ENCODE data around the gene CMTM8.

CMTM8 gene

DNA sequence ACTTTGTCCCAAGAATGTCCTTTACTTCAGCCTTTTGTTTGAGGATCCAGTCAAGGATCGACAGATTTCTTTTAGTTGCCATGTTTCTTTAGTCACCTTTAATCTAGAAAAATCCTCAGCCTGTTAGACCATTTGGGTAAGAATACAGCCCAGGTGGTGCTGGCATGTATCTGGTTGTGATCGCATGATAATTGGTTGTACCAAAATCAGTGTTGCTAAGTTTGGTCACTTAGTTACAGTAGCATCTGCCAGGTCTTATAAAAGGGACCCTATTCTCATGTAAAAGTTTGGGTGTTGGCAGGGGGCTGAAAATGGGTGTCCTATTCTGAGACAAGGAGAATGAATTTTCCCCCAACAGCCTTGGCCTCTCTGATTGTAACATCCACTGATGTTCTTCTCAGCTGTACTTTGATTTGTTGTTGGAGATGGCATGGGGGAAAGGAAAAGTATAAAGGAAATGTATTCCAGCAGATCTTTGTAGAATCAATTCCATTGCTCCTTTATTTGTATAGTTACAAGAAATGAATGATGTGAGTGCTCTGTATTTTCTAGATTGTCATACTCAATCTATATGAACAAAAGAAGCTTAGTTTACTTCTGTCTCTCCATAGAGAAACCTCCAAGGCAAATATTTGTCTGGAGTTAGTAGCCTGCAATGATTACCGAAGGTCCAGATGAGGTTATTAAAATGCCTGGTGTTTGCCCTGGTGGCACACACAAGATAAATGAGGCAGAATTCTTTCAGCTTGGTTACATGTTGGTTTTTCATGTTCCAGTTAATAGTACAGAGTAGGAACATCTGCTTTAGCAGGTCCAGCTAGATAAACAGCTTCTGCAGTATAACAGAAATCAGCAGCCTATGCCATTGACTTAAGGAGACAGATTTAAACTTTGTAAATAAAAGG lies 65.7 kb downstream of the CMTM8 start:
- Histone ChIP-seq H3K27me3 (ENCODE audit: control insufficient read depth, insufficient read depth, low read length, poor library complexity, severe bottlenecking) (no peaks in the 10 kb centered on the region), H3K9me3 (ENCODE audit: control insufficient read depth, low read length) (no peaks in the 10 kb centered on the region), H3K4me3 (ENCODE audit: insufficient read depth, low read depth, low read length) (no peak overlapping the region), H3K4me1 (ENCODE audit: control insufficient read depth, insufficient read depth, low read length) (peaks cover 6% of the 10 kb centered on the region), H3K36me3 (ENCODE audit: control insufficient read depth, insufficient read depth, low read length) (no peaks in the 10 kb centered on the region), H3K27ac (ENCODE audit: insufficient read depth, low read depth, low read length, poor library complexity, severe bottlenecking) (no peak overlapping the region)
- WGBS, 2 experiments: 86 to 93% methylated on average over 3 of the region's 3 CpGs

DNA sequence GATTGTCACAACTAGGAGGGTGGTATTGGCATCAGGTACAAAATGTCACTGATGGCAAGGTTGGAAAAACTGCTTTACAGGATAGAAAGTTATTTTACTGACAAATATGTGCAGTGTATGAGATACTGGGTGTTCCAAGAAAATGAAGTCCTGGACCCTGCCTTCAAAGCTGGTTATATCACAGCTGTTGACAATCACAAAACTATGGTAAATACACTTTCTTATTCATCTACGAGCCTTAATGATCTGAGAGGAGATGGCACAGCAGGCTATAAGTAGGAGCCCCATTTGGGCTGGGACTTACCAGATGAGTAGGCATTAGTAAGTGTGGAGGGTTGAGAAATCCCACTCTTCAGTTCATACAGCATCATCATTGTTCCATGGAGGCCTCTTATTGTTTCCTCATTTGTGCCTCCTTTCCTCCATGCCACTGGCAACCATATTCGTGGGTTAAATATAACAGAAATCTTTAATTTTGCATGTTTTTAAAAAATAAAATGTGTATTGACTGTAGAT lies 66.9 kb downstream of the CMTM8 start:
- no peaks in the 10 kb centered on the region for H3K27me3 ChIP-seq (ENCODE audit: control insufficient read depth, insufficient read depth, low read length, poor library complexity, severe bottlenecking)
- no peaks in the 10 kb centered on the region for H3K36me3 ChIP-seq (ENCODE audit: control insufficient read depth, insufficient read depth, low read length)
- peaks cover 6% of the 10 kb centered on the region for H3K4me1 ChIP-seq (ENCODE audit: control insufficient read depth, insufficient read depth, low read length)
- no peaks in the 10 kb centered on the region for H3K9me3 ChIP-seq (ENCODE audit: control insufficient read depth, low read length)
- no peak overlapping the region for H3K4me3 ChIP-seq (ENCODE audit: insufficient read depth, low read depth, low read length)
- 83 to 88% methylated on average over 1 to 2 of the region's 2 CpGs for WGBS, 2 experiments
- H3K27ac ChIP-seq (ENCODE audit: insufficient read depth, low read depth, low read length, poor library complexity, severe bottlenecking): no peak overlapping the region

DNA sequence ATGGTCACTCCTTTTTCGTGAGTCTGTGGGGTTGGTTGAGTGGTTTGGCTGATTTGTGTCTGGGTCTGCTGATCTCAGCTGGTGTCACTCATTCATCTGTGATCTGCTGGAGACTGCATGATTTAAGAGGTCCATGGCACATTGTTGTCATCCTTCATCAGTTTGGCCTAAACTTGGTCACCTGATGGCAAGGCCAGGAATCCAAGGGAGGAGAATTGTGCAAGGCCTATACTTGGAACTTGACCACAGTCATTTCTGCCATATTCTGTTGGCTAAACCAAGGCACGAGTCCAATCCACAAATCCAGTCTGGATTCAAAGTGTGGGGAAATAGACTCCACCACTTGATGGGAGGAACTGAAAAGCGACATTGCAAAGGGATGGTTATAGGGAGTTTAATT lies 67.6 kb downstream of the CMTM8 start:
- Histone ChIP-seq H3K27ac (ENCODE audit: insufficient read depth, low read depth, low read length, poor library complexity, severe bottlenecking) (no peak overlapping the region), H3K27me3 (ENCODE audit: control insufficient read depth, insufficient read depth, low read length, poor library complexity, severe bottlenecking) (no peaks in the 10 kb centered on the region), H3K4me1 (ENCODE audit: control insufficient read depth, insufficient read depth, low read length) (peaks cover 6% of the 10 kb centered on the region), H3K36me3 (ENCODE audit: control insufficient read depth, insufficient read depth, low read length) (no peaks in the 10 kb centered on the region), H3K9me3 (ENCODE audit: control insufficient read depth, low read length) (no peaks in the 10 kb centered on the region), H3K4me3 (ENCODE audit: insufficient read depth, low read depth, low read length) (no peak overlapping the region)
- WGBS, 2 experiments: 97% methylated on average over 3 of the region's 3 CpGs

DNA sequence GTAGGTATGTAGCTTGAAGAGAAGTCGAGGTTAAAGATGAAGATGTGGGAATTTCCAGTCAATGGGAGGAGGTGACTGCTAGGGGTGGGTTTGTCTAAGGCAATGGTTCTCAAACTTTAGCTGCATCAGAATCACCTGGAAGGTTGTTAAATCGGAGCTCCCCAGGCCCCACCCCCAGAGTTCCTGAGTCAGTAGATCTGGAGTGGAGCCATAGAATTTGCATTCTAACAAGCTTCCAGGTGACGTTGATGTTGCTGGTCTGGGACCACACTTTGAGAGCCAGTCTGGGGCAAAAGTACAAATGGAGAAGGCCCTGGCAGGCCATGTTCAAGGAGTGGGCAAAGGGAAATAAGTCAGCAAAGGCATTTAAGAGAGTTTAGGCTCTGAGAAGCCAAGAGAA lies 69.1 kb downstream of the CMTM8 start:
- Histone ChIP-seq H3K4me1 (ENCODE audit: control insufficient read depth, insufficient read depth, low read length) (peaks cover 6% of the 10 kb centered on the region), H3K27me3 (ENCODE audit: control insufficient read depth, insufficient read depth, low read length, poor library complexity, severe bottlenecking) (no peaks in the 10 kb centered on the region), H3K36me3 (ENCODE audit: control insufficient read depth, insufficient read depth, low read length) (no peaks in the 10 kb centered on the region), H3K9me3 (ENCODE audit: control insufficient read depth, low read length) (no peaks in the 10 kb centered on the region), H3K4me3 (ENCODE audit: insufficient read depth, low read depth, low read length) (no peak overlapping the region), H3K27ac (ENCODE audit: insufficient read depth, low read depth, low read length, poor library complexity, severe bottlenecking) (no peak overlapping the region)
- WGBS, 2 experiments: 87 to 88% methylated on average over 3 of the region's 3 CpGs

- Histone ChIP-seq H3K27ac (ENCODE audit: insufficient read depth, low read depth, low read length, poor library complexity, severe bottlenecking) (no peak overlapping the region), H3K36me3 (ENCODE audit: control insufficient read depth, insufficient read depth, low read length) (no peaks in the 10 kb centered on the region), H3K4me3 (ENCODE audit: insufficient read depth, low read depth, low read length) (no peak overlapping the region), H3K9me3 (ENCODE audit: control insufficient read depth, low read length) (no peaks in the 10 kb centered on the region), H3K27me3 (ENCODE audit: control insufficient read depth, insufficient read depth, low read length, poor library complexity, severe bottlenecking) (no peaks in the 10 kb centered on the region), H3K4me1 (ENCODE audit: control insufficient read depth, insufficient read depth, low read length) (peaks cover 6% of the 10 kb centered on the region)
- WGBS, 2 experiments: 91 to 94% methylated on average over 3 to 4 of the region's 4 CpGs
These were observed 69.9 kb downstream of the CMTM8 start for GRCh38 chr3:32308378-32308777.

- H3K27me3 ChIP-seq (ENCODE audit: control insufficient read depth, insufficient read depth, low read length, poor library complexity, severe bottlenecking): no peaks in the 10 kb centered on the region
- no peaks in the 10 kb centered on the region for H3K4me1 ChIP-seq (ENCODE audit: control insufficient read depth, insufficient read depth, low read length)
- H3K4me3 ChIP-seq (ENCODE audit: insufficient read depth, low read depth, low read length): no peak overlapping the region
- H3K9me3 ChIP-seq (ENCODE audit: control insufficient read depth, low read length): no peaks in the 10 kb centered on the region
- 91 to 95% methylated on average over 5 of the region's 5 CpGs for WGBS, 2 experiments
- no peak overlapping the region for H3K27ac ChIP-seq (ENCODE audit: insufficient read depth, low read depth, low read length, poor library complexity, severe bottlenecking)
- no peaks in the 10 kb centered on the region for H3K36me3 ChIP-seq (ENCODE audit: control insufficient read depth, insufficient read depth, low read length)
These were observed 71.3 kb downstream of the CMTM8 start for GRCh38 chr3:32309654-32310242.

- H3K4me1 ChIP-seq (ENCODE audit: control insufficient read depth, insufficient read depth, low read length): no peaks in the 10 kb centered on the region
- no peak overlapping the region for H3K4me3 ChIP-seq (ENCODE audit: insufficient read depth, low read depth, low read length)
- WGBS, 2 experiments: 93 to 97% methylated on average over 5 of the region's 5 CpGs
- H3K9me3 ChIP-seq (ENCODE audit: control insufficient read depth, low read length): no peaks in the 10 kb centered on the region
- H3K36me3 ChIP-seq (ENCODE audit: control insufficient read depth, insufficient read depth, low read length): no peaks in the 10 kb centered on the region
- H3K27ac ChIP-seq (ENCODE audit: insufficient read depth, low read depth, low read length, poor library complexity, severe bottlenecking): no peak overlapping the region
- no peaks in the 10 kb centered on the region for H3K27me3 ChIP-seq (ENCODE audit: control insufficient read depth, insufficient read depth, low read length, poor library complexity, severe bottlenecking)
These were observed 71.9 kb downstream of the CMTM8 start for GRCh38 chr3:32310336-32310735.

- no peak overlapping the region for H3K4me3 ChIP-seq (ENCODE audit: insufficient read depth, low read depth, low read length)
- no peak overlapping the region for H3K27ac ChIP-seq (ENCODE audit: insufficient read depth, low read depth, low read length, poor library complexity, severe bottlenecking)
- no peaks in the 10 kb centered on the region for H3K27me3 ChIP-seq (ENCODE audit: control insufficient read depth, insufficient read depth, low read length, poor library complexity, severe bottlenecking)
- H3K9me3 ChIP-seq (ENCODE audit: control insufficient read depth, low read length): no peaks in the 10 kb centered on the region
- WGBS, 2 experiments: 93 to 95% methylated on average over 15 of the region's 15 CpGs
- no peaks in the 10 kb centered on the region for H3K4me1 ChIP-seq (ENCODE audit: control insufficient read depth, insufficient read depth, low read length)
- H3K36me3 ChIP-seq (ENCODE audit: control insufficient read depth, insufficient read depth, low read length): no peaks in the 10 kb centered on the region
These were observed 72.7 kb downstream of the CMTM8 start for GRCh38 chr3:32310918-32311839.

DNA sequence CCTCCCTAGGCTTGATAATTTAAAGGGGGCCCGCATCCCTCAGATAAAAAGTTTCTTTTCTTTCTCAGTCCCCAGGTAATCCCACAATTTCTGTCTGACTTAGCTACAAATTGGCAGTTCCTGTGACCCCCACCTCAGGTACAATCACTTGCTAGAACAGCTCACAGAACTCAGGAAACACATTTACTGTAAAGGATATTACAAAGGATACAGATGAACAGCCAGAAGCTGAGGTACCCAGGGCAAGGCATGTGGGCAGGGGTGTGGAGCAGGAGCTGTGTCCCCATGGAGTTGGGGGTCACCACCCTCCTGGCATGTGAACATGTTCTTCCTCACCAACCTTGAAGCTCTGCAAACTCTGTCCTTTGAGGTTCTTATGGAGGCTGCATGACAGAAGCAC lies 73.8 kb downstream of the CMTM8 start:
- no peaks in the 10 kb centered on the region for H3K9me3 ChIP-seq (ENCODE audit: control insufficient read depth, low read length)
- 95 to 98% methylated on average over 1 of the region's 1 CpG for WGBS, 2 experiments
- H3K27me3 ChIP-seq (ENCODE audit: control insufficient read depth, insufficient read depth, low read length, poor library complexity, severe bottlenecking): no peaks in the 10 kb centered on the region
- no peaks in the 10 kb centered on the region for H3K36me3 ChIP-seq (ENCODE audit: control insufficient read depth, insufficient read depth, low read length)
- H3K4me3 ChIP-seq (ENCODE audit: insufficient read depth, low read depth, low read length): no peak overlapping the region
- peaks cover 8% of the 10 kb centered on the region for H3K4me1 ChIP-seq (ENCODE audit: control insufficient read depth, insufficient read depth, low read length)
- no peak overlapping the region for H3K27ac ChIP-seq (ENCODE audit: insufficient read depth, low read depth, low read length, poor library complexity, severe bottlenecking)

DNA sequence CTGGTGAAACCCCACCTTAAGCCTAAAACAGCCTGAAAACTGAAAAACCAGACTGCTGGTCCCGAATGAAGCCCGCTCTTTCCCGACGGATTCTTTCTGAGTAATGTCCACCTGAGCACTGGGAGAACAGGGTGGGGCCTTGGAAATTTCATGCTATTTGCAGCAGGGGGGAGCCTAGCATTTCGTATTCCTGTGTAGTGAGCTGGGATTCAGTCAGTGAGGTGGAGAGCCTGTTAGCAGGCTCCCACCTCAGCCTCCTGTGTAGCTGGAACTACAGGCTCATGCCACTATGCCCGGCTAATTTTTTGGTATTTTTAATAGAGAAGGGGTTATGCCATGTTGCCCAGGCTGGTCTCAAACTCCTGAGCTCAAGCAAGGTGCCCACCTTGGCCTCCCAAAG lies 74.7 kb downstream of the CMTM8 start:
- no peaks in the 10 kb centered on the region for H3K9me3 ChIP-seq (ENCODE audit: control insufficient read depth, low read length)
- peaks cover 8% of the 10 kb centered on the region for H3K4me1 ChIP-seq (ENCODE audit: control insufficient read depth, insufficient read depth, low read length)
- H3K27me3 ChIP-seq (ENCODE audit: control insufficient read depth, insufficient read depth, low read length, poor library complexity, severe bottlenecking): no peaks in the 10 kb centered on the region
- no peak overlapping the region for H3K27ac ChIP-seq (ENCODE audit: insufficient read depth, low read depth, low read length, poor library complexity, severe bottlenecking)
- 92 to 93% methylated on average over 6 of the region's 6 CpGs for WGBS, 2 experiments
- H3K36me3 ChIP-seq (ENCODE audit: control insufficient read depth, insufficient read depth, low read length): no peaks in the 10 kb centered on the region
- no peak overlapping the region for H3K4me3 ChIP-seq (ENCODE audit: insufficient read depth, low read depth, low read length)

Data from ectodermal cell (in vitro differentiated cells).